GM06990 (cell line): Measurements from ENCODE around the gene ROBO1.
"Not testable (repeated sequence)": the region's sequence is repeated elsewhere in the genome, so short reads cannot be mapped to it uniquely, and the experiment has no call there.

Experiments used
- DNase-seq: peaks from one replicate; pipeline ENCODE4 v3.0.0-alpha.2; 2011; ENCODE audit not compliant: insufficient read length; ENCODE audit errors: extremely low read depth
- H3K27me3 ChIP-seq: replicated peaks from 2 replicates; pipeline ENCODE4 v1.6.0; 2011; ENCODE audit warnings: low read length; ENCODE audit not compliant: control insufficient read depth, insufficient read depth
- H3K36me3 ChIP-seq: 2 replicates; pipeline ENCODE4 v1.5.1; 2011; ENCODE audit warnings: low read length; ENCODE audit not compliant: control insufficient read depth, insufficient read depth
- H3K4me3 ChIP-seq: replicated peaks from 2 replicates; pipeline ENCODE4 v1.5.1; 2011; ENCODE audit warnings: low read depth, mild to moderate bottlenecking, control low read depth, low read length
- TF ChIP-seq, protein P1 (sequence below): IDR thresholded peaks from 2 replicates; pipeline ENCODE4 v1.5.1; 2011; ENCODE audit warnings: low read length, control low read depth, mild to moderate bottlenecking, inconsistent platforms; ENCODE audit not compliant: insufficient read depth, poor library complexity, severe bottlenecking

Gene ROBO1

DNA sequence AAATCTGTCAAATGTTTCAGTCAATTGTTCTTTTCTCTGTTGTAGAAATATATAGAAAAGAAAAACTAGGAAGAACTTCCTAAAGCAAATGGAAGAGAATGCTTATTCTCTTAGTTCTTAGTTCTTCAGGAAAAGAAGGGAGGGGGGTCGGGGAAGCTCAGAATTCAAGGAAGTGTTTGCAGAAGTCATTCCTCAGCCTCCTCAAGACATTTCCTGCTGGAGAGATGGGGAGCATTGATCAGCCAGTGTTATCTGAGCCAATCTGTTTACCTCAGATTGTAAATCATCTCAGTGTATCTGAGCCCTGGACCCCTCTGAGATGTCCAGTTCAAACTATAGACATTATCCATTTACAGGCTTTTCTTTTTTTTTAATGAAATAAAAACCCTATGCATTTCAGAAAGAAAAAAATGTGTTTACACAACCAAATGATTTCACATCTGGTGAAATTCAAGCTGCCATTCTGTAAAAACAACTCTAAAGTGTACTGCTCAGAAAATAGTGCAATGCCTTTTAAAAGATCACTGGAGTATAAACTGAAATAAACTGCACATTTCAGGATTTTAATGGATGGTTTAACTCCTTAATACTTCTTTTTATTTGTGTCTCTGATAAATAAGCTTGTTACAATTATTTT, 460.7 kb downstream of the ROBO1 start:
- H3K4me3 ChIP-seq, result no peak overlapping the region
- TF ChIP-seq, protein P1, sequence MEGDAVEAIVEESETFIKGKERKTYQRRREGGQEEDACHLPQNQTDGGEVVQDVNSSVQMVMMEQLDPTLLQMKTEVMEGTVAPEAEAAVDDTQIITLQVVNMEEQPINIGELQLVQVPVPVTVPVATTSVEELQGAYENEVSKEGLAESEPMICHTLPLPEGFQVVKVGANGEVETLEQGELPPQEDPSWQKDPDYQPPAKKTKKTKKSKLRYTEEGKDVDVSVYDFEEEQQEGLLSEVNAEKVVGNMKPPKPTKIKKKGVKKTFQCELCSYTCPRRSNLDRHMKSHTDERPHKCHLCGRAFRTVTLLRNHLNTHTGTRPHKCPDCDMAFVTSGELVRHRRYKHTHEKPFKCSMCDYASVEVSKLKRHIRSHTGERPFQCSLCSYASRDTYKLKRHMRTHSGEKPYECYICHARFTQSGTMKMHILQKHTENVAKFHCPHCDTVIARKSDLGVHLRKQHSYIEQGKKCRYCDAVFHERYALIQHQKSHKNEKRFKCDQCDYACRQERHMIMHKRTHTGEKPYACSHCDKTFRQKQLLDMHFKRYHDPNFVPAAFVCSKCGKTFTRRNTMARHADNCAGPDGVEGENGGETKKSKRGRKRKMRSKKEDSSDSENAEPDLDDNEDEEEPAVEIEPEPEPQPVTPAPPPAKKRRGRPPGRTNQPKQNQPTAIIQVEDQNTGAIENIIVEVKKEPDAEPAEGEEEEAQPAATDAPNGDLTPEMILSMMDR, result no peak
- DNase-seq, result no peak

DNA sequence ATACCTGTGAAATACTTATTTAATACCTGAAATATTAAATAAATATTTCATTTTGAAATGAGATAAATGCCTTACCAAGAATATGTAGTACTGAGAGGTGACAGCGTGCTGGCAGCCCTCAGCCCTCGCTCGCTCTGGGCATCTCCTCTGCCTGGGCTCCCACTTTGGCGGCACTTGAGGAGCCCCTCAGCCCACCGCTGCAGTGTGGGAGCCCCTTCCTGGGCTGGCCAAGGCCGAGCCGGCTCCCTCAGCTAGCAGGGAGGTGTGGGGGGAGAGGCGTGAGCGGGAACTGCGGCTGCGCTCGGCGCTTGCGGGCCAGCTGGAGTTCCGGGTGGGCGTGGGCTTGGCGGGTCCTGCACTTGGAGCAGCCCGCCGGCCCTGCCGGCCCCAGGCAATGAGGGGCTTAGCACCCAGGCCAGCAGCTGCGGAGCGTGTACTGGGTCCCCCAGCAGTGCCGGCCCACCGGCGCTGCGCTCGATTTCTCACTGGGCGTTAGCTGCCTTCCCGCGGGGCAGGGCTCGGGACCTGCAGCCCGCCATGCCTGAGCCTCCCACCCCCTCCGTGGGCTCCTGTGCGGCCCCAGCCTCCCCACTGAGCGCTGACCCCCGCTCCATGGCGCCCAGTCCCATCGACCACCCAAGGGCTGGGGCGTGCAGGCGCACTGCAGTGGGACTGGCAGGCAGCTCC, 467.7 kb downstream of the ROBO1 start:
- DNase-seq, H3K27me3 ChIP-seq, H3K36me3 ChIP-seq, H3K4me3 ChIP-seq: not testable (repeated sequence)

More for the DNA sequence above, 460.7 kb downstream of the ROBO1 start:
- Histone ChIP-seq H3K27me3 (no peaks in the 10 kb centered on the region), H3K36me3 (no peaks in the 10 kb centered on the region)

DNA sequence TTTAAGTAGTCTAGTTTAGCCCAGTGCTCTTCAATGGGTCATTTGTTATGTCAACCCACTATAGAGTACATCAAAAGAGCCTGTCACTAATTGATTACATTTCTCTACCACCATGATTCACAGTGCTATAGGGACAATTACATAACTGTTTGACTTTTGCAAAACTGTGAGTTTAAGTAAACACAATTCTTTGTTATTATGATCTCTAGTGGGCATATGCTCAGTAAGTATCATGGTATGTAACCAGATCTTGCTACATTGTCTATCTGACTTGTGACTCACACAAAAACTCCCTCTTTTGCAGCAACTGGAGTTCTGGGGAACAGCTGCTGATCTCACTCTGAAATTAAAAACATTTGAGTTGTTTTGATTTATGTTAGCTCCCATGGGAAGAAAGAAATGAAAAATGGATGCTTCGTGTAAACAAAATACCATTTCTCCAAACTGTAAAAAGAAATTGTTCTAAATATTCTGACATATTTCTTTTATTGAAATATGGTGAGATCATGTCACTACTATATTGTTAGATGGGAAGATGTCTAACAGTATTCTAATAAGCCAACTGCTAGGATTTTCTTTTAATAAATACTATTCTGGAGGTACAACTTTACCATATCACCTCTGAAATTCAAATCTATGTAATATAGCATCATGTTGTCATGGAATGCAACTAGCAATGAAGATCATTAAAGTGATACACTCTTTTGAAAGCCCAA, 470.4 kb downstream of the ROBO1 start:
- DNase-seq, result no peak
- H3K4me3 ChIP-seq, result no peak overlapping the region

DNA sequence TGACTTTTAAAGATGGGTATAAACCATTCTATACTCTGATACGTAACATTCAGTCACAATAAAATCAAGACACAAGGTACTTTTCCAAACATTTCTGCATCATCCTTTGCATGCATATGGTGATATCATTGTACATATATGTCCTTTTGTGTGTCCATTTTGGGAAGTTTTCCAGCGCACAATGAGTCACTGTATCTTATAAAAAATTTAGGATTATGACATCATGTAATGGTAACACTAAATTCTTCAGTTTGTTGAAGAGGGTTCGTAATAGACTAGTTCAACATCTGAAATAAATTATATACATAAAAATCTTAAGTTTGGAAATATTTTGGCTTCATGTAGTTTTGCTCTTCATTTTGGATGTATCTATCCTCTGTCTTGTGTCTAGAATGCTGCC, 480.9 kb downstream of the ROBO1 start:
- Histone ChIP-seq H3K36me3 (no peaks in the 10 kb centered on the region), H3K4me3 (no peak overlapping the region), H3K27me3 (no peaks in the 10 kb centered on the region)
- TF ChIP-seq, protein P1, result no peak
- no peak for DNase-seq

More for the DNA sequence above, 470.4 kb downstream of the ROBO1 start:
- no peaks in the 10 kb centered on the region for H3K36me3 ChIP-seq
- no peaks in the 10 kb centered on the region for H3K27me3 ChIP-seq
- TF ChIP-seq, protein P1, result no peak

DNA sequence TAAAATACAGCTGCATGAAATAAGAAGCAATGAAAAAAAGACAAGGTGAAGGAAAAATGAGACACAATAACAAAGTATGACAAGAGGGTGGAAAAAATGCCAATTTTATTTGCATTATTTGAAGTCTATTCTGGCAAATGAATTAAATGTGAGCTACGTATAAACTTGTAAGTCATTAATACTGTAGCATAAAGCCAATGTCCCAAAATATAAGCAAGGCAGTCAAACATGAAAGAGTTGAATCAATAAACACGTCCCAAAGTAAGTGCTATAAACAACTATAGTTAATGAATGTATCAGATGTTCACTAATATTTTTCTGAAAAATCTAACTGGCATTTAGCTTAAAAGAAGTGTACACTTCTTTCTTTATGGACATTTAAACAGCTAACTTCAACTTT, 481.9 kb downstream of the ROBO1 start:
- TF ChIP-seq, protein P1, result no peak
- no peaks in the 10 kb centered on the region for H3K27me3 ChIP-seq
- no peak for DNase-seq
- H3K36me3 ChIP-seq, result no peaks in the 10 kb centered on the region
- H3K4me3 ChIP-seq, result no peak overlapping the region

DNA sequence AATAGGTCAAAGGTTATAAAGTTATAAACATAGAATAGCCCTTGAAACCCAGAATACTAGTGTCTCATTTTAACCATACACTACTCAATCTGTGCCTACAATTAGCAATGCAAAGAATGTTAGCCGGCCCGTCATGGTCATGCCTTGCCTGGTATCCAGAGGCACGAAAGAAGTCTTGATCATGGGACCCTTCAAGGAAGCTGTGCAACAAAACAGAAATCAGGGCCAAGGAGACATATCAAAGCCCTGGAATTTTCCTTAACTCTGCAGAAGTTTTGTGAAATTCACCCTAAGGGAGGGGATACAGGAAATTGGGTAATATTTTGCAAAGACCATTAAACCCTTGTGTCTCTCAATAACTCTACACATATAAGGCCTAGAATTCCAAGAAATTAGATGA, 482.4 kb downstream of the ROBO1 start:
- Histone ChIP-seq H3K4me3 (no peak overlapping the region), H3K27me3 (no peaks in the 10 kb centered on the region), H3K36me3 (no peaks in the 10 kb centered on the region)
- DNase-seq, result no peak
- TF ChIP-seq, protein P1, result no peak
